ENCODE data around the gene MED13.

MED13 gene

GRCh38 chr17:62064791-62065563 is at the start of gene MED13:
Gene MED13, minus strand, starts transcription at chr17:62065278. Its CDS starts 73 bp downstream, at chr17:62065205.
- peak; percentile 41 for DNase-seq

- no peak for DNase-seq
Observed at GRCh38 chr17:62112229-62112628, 47.2 kb upstream of the MED13 start.

- no peak for DNase-seq
Observed at GRCh38 chr17:62111562-62112171, 46.6 kb upstream of the MED13 start.

- no peak for DNase-seq
Observed at GRCh38 chr17:62110923-62111484, 45.9 kb upstream of the MED13 start.

GRCh38 chr17:62109924-62110323 is 44.8 kb upstream of the MED13 start:
- no peak for DNase-seq

GRCh38 chr17:62109378-62109902 is 44.4 kb upstream of the MED13 start:
- no peak for DNase-seq

- DNase-seq: no peak
Observed at GRCh38 chr17:62105861-62106260, 40.8 kb upstream of the MED13 start.

- DNase-seq: no peak
Observed at GRCh38 chr17:62105357-62105756, 40.3 kb upstream of the MED13 start.

GRCh38 chr17:62101515-62101914 is 36.4 kb upstream of the MED13 start:
- DNase-seq: no peak

- no peak for DNase-seq
Observed at GRCh38 chr17:62101090-62101489, 36.0 kb upstream of the MED13 start.

GRCh38 chr17:62100055-62100454 is 35.0 kb upstream of the MED13 start:
- no peak for DNase-seq

GRCh38 chr17:62099532-62099931 is 34.5 kb upstream of the MED13 start:
- DNase-seq: no peak

- DNase-seq: no peak
Observed at GRCh38 chr17:62098623-62099231, 33.6 kb upstream of the MED13 start.

- no peak for DNase-seq
Observed at GRCh38 chr17:62096401-62096670, 31.3 kb upstream of the MED13 start.

- DNase-seq: no peak
Observed at GRCh38 chr17:62094175-62094574, 29.1 kb upstream of the MED13 start.

- DNase-seq: no peak
Observed at GRCh38 chr17:62093188-62094155, 28.4 kb upstream of the MED13 start.

GRCh38 chr17:62092784-62093183 is 27.7 kb upstream of the MED13 start:
- no peak for DNase-seq

- no peak for DNase-seq
Observed at GRCh38 chr17:62091804-62092203, 26.7 kb upstream of the MED13 start.

GRCh38 chr17:62090868-62091267 is 25.8 kb upstream of the MED13 start:
- no peak for DNase-seq

GRCh38 chr17:62090021-62090824 is 25.1 kb upstream of the MED13 start:
- no peak for DNase-seq

GRCh38 chr17:62089334-62089733 is 24.3 kb upstream of the MED13 start:
- DNase-seq: no peak

- no peak for DNase-seq
Observed at GRCh38 chr17:62086737-62087136, 21.7 kb upstream of the MED13 start.
